ENCODE data around the gene PHF23.

Gene PHF23

GRCh38 chr17:7196651-7197401, 42.4 kb downstream of the PHF23 start:
- ATAC-seq = no peak

GRCh38 chr17:7195971-7196370, 43.3 kb downstream of the PHF23 start:
- no peak for ATAC-seq

- ATAC-seq = no peak
Measured at GRCh38 chr17:7192271-7192937, 46.9 kb downstream of the PHF23 start.

- no peak for ATAC-seq
Measured at GRCh38 chr17:7191571-7192270, 47.5 kb downstream of the PHF23 start.

- no peak for ATAC-seq
Measured at GRCh38 chr17:7191069-7191468, 48.2 kb downstream of the PHF23 start.

- ATAC-seq = no peak
Measured at GRCh38 chr17:7190276-7190917, 48.9 kb downstream of the PHF23 start.

GRCh38 chr17:7186241-7186640, 53.0 kb downstream of the PHF23 start:
- ATAC-seq = no peak
